ENCODE measurements around the gene TENM3. TPM values are rescaled to one million over a fixed set of nuclear protein-coding genes. Genes with fewer than 3 reads are reported as not detected.

Gene TENM3
- total RNA-seq, 4 donors from 2014 or later, result 0.18 to 9.4 (median 1.5) TPM

DNA sequence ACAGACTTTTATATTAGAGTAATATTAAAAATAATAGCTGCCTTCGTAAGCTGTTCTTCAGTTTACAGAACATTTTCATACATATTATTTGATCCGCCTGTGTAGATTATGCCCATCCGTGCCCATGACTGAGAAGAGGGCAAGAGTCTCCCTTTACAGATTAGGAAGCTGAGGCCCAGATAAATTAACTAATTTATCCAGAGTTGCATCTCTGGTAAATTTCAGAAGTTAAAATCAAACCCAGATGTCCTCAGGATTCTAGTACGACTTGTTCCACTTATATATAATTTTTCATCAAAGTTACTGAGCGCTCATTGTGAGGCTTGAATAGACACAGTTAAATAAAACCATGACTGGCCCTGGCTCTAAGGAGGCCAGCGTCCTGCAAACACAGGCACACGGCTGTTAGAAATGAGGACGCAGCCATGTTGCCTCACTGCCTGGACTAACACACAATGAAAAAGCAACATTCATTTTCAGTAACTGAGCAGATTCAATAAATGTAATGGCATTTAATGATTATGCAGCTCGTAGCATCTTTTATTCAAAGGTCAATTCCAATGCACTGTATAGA, 148.0 kb downstream of the TENM3 start:
- Histone ChIP-seq H3K27ac (no peak overlapping the region), H3K9me3 (no peaks in the 10 kb centered on the region), H3K4me3 (no peak overlapping the region), H3K4me1 (no peaks in the 10 kb centered on the region), H3K27me3 (no peaks in the 10 kb centered on the region), H3K36me3 (no peaks in the 10 kb centered on the region)
- no peak for DNase-seq
- TF ChIP-seq POLR2A (IDR thresholded peaks at IDR 0.05), result no peak
- TF ChIP-seq, protein P1, sequence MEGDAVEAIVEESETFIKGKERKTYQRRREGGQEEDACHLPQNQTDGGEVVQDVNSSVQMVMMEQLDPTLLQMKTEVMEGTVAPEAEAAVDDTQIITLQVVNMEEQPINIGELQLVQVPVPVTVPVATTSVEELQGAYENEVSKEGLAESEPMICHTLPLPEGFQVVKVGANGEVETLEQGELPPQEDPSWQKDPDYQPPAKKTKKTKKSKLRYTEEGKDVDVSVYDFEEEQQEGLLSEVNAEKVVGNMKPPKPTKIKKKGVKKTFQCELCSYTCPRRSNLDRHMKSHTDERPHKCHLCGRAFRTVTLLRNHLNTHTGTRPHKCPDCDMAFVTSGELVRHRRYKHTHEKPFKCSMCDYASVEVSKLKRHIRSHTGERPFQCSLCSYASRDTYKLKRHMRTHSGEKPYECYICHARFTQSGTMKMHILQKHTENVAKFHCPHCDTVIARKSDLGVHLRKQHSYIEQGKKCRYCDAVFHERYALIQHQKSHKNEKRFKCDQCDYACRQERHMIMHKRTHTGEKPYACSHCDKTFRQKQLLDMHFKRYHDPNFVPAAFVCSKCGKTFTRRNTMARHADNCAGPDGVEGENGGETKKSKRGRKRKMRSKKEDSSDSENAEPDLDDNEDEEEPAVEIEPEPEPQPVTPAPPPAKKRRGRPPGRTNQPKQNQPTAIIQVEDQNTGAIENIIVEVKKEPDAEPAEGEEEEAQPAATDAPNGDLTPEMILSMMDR (IDR thresholded peaks at IDR 0.05), result no peak

DNA sequence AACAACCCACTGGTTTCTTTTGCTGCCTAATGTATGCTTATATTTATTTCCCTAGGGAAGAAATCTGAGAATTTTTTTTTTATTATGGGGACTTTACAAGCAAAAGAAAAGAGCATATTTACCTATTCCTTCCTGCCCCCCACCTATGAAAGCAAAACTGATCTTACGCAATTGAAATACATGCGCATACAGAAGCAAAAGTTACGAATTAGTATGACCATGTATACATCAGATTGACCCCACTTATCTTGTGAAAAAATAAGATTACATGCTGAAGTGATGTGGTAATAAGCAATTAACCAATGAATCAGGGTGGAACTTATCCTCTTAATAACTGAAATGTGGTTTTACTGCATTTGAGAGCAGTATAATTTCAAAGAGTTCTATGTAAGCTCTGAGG, 151.0 kb downstream of the TENM3 start:
- H3K4me3 ChIP-seq, result no peak overlapping the region
- TF ChIP-seq, protein P1 (IDR thresholded peaks at IDR 0.05), result no peak
- TF ChIP-seq POLR2A (IDR thresholded peaks at IDR 0.05), result no peak
- H3K9me3 ChIP-seq, result no peaks in the 10 kb centered on the region
- no peaks in the 10 kb centered on the region for H3K36me3 ChIP-seq
- no peaks in the 10 kb centered on the region for H3K4me1 ChIP-seq
- no peak for DNase-seq
- no peaks in the 10 kb centered on the region for H3K27me3 ChIP-seq
- no peak overlapping the region for H3K27ac ChIP-seq

DNA sequence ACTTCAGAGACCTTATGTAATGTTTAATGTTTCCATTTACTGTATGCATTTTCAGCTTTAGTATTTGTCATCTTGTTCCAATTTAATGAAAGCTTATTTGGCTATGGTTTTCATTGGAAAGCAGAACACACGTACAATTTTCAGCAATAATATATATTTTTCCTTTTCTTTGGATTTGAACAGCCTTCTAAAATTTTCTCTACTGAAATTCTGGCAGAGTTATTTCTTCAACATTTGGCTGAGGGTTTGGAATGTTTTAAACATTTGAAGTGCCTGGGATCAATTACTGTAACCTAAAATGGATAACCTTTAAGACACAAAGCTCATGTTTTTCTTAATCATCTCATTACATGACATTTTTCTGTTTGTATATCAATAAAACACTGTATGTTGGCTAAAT, 156.9 kb downstream of the TENM3 start:
- no peaks in the 10 kb centered on the region for H3K27me3 ChIP-seq
- H3K36me3 ChIP-seq, result no peaks in the 10 kb centered on the region
- no peaks in the 10 kb centered on the region for H3K9me3 ChIP-seq
- H3K4me3 ChIP-seq, result no peak overlapping the region
- no peak for DNase-seq
- no peak overlapping the region for H3K27ac ChIP-seq
- no peaks in the 10 kb centered on the region for H3K4me1 ChIP-seq
- TF ChIP-seq, protein P1 (IDR thresholded peaks at IDR 0.05), result no peak
- no peak for TF ChIP-seq POLR2A (IDR thresholded peaks at IDR 0.05)

DNA sequence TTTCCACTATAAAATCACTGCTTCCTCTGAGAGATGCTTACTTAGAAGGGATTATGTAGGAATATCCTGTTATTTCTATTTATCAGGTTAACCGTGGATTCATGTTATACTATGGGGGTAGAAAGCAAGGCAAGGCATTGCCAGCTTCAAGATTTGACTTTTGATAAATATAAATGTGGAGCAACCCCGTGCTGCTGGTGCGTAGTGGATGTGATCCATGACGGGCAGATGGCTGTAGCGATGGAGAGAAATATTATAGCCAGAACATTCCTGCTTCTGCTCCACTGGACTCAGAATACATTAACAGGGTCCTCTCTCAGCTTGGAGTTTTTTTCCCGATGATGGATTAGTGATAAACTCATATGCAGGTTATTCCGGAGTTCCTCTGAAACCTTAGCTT, 157.6 kb downstream of the TENM3 start:
- H3K4me3 ChIP-seq, result no peak overlapping the region
- H3K27ac ChIP-seq, result no peak overlapping the region
- no peaks in the 10 kb centered on the region for H3K36me3 ChIP-seq
- TF ChIP-seq, protein P1 (IDR thresholded peaks at IDR 0.05), result no peak
- TF ChIP-seq POLR2A (IDR thresholded peaks at IDR 0.05), result no peak
- DNase-seq, result no peak
- no peaks in the 10 kb centered on the region for H3K27me3 ChIP-seq
- H3K4me1 ChIP-seq, result no peaks in the 10 kb centered on the region
- no peaks in the 10 kb centered on the region for H3K9me3 ChIP-seq

DNA sequence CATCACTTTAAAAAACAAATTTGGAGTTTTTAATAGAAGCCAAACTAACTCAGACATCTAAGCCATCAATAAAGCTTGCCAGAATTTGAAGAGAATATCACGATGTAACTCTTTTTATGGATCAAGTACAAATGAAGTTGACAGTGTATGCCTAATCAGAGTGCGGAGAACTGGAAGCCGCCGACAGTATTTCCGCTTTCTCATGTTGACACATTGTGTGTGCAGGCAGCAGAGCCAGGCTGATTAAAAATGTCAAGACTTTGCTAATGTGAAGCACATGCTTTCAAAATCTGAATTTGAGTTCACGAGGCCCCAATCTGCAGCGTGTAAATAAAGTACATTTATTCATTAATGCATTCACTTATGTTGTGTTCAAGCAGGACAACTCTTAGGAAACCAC, 161.2 kb downstream of the TENM3 start:
- no peak overlapping the region for H3K4me3 ChIP-seq
- no peaks in the 10 kb centered on the region for H3K9me3 ChIP-seq
- H3K27ac ChIP-seq, result no peak overlapping the region
- no peaks in the 10 kb centered on the region for H3K36me3 ChIP-seq
- no peaks in the 10 kb centered on the region for H3K4me1 ChIP-seq
- DNase-seq, result no peak
- no peaks in the 10 kb centered on the region for H3K27me3 ChIP-seq
- TF ChIP-seq, protein P1 (IDR thresholded peaks at IDR 0.05), result no peak
- no peak for TF ChIP-seq POLR2A (IDR thresholded peaks at IDR 0.05)

DNA sequence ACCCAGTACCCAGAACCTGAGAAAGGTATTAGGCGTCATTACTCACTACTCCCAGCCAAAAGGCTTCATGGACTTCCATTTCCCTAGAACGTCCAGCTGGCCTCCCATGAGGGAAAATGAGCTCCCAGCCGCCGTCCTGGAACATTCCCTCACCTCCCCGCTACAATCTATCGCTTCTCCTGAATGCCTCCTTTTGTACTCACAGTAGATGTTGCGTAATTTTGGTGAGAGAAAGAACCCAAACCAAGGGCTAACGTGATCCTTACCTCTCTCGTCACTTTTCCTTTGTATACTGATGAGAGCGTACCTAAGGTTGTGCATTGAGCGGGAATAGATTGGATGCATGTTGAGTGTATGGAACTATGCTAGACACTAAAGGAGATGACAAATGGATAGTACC, 161.9 kb downstream of the TENM3 start:
- H3K4me3 ChIP-seq, result no peak overlapping the region
- H3K9me3 ChIP-seq, result no peaks in the 10 kb centered on the region
- H3K4me1 ChIP-seq, result no peaks in the 10 kb centered on the region
- no peaks in the 10 kb centered on the region for H3K36me3 ChIP-seq
- no peak overlapping the region for H3K27ac ChIP-seq
- no peak for DNase-seq
- no peaks in the 10 kb centered on the region for H3K27me3 ChIP-seq
- TF ChIP-seq, protein P1 (IDR thresholded peaks at IDR 0.05), result no peak
- no peak for TF ChIP-seq POLR2A (IDR thresholded peaks at IDR 0.05)

All from Peyer's patch (tissue), 4 donors.